ENCODE measurements around the gene RCCD1.

Gene RCCD1

DNA sequence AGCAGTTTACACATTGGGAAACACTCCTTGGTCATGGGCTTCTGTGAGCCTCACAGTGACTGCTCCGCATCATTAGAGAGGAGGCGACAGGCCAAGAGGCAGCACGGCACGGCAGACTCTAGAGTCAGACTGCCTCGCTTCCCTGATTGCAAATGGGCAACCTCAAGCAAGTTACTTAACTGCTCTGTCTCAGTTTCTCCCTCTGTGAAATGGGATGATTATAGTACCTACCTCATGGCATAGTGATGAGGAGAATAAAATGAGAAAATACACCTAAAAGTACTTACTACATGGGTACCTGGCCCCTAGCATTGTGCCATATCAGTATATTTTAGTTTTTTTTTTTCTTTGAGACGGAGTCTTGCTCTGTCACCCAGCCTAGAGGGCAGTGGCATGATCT lies 4.0 kb upstream of the RCCD1 start:
- H3K36me3 ChIP-seq (ENCODE audit: control insufficient read depth, insufficient read depth, low read length): no peaks in the 10 kb centered on the region
- no peaks in the 10 kb centered on the region for H3K27me3 ChIP-seq (ENCODE audit: control insufficient read depth, insufficient read depth, low read length)
- TF ChIP-seq, protein P1, sequence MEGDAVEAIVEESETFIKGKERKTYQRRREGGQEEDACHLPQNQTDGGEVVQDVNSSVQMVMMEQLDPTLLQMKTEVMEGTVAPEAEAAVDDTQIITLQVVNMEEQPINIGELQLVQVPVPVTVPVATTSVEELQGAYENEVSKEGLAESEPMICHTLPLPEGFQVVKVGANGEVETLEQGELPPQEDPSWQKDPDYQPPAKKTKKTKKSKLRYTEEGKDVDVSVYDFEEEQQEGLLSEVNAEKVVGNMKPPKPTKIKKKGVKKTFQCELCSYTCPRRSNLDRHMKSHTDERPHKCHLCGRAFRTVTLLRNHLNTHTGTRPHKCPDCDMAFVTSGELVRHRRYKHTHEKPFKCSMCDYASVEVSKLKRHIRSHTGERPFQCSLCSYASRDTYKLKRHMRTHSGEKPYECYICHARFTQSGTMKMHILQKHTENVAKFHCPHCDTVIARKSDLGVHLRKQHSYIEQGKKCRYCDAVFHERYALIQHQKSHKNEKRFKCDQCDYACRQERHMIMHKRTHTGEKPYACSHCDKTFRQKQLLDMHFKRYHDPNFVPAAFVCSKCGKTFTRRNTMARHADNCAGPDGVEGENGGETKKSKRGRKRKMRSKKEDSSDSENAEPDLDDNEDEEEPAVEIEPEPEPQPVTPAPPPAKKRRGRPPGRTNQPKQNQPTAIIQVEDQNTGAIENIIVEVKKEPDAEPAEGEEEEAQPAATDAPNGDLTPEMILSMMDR (IDR thresholded peaks at IDR 0.05): no peak

DNA sequence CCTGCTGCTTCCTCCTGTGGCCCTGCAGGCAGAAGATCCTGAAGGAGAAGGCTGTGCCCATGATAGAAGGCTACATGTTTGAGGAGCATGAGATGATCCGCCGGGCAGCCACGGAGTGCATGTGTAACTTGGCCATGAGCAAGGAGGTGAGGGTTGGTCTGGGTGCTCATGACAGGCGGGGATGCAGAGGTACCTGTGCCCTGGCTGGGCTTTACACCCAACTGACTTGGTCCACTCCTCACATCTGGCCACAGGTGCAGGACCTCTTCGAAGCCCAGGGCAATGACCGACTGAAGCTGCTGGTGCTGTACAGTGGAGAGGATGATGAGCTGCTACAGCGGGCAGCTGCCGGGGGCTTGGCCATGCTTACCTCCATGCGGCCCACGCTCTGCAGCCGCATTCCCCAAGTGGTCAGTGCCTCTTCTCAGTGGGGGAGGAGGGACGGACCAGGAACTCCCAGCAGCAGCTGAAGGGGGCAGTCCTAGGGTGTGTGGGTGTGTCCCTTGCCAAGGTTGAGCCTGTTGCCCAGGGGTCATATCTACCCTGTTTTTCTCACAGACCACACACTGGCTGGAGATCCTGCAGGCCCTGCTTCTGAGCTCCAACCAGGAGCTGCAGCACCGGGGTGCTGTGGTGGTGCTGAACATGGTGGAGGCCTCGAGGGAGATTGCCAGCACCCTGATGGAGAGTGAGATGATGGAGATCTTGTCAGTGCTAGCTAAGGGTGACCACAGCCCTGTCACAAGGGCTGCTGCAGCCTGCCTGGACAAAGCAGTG lies 1.6 kb upstream of the RCCD1 start:
- Histone ChIP-seq H3K4me1 (peaks cover 2% of the 10 kb centered on the region), H3K4me3 (ENCODE audit: low read depth, low read length) (no peak overlapping the region), H2AFZ (no peak overlapping the region), H3K9me3 (ENCODE audit: control insufficient read depth, low read length) (no peaks in the 10 kb centered on the region), H3K27me3 (ENCODE audit: control insufficient read depth, insufficient read depth, low read length) (no peaks in the 10 kb centered on the region), H3K27ac (no peak overlapping the region), H3K9ac (no peak overlapping the region), H3K4me2 (ENCODE audit: low read length) (no peak overlapping the region), H3K36me3 (ENCODE audit: control insufficient read depth, insufficient read depth, low read length) (no peaks in the 10 kb centered on the region), H3K79me2 (no peaks in the 10 kb centered on the region)
- TF ChIP-seq, protein P1 (IDR thresholded peaks at IDR 0.05): no peak

More for the DNA sequence above, 4.0 kb upstream of the RCCD1 start:
- no peak overlapping the region for H3K4me3 ChIP-seq (ENCODE audit: low read depth, low read length)
- no peak overlapping the region for H3K27ac ChIP-seq
- no peak overlapping the region for H3K9ac ChIP-seq
- H3K4me1 ChIP-seq: no peaks in the 10 kb centered on the region
- H3K9me3 ChIP-seq (ENCODE audit: control insufficient read depth, low read length): no peaks in the 10 kb centered on the region
- H3K79me2 ChIP-seq: no peaks in the 10 kb centered on the region
- no peak overlapping the region for H2AFZ ChIP-seq
- no peak overlapping the region for H3K4me2 ChIP-seq (ENCODE audit: low read length)

DNA sequence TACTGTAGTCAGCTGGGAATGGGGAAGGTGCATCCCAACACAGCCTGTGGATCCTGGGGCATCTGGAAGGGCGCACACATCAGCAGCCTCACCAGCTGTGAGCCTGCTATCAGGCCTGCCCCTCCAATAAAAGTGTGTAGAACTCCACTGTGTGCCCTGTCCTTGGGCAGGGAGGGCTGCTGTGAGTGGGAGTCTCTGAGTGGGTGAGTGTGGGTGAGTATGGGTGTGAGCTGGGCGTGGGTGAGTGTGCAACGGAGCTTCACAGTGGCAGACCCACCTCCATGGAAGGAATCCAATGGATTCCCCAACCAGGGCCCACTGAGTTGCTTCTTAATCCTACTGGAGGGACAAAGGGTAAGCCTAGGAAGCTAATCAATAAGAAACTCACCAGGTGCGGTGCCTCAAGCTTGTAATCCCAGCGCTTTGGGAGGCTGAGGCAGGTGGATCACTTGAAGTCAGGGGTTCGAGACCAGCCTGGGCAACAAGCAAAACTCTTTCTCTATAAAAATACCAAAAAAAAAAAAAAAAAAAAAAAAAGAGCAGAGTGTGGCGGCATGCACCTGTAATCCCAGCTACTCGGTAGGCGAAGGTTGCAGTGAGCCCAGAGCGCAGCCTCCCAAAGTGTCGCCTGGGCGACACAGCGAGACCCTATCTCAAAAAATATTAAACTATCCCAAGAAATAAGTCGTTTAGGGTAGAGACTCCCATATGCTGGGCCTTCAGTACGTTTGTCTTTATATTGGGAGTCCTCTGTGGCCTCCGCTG lies 555 bp upstream of the RCCD1 start:
- Histone ChIP-seq H3K79me2 (no peaks in the 10 kb centered on the region), H3K4me1 (peaks cover 2% of the 10 kb centered on the region), H2AFZ (peak overlapping the region; percentile 98), H3K27ac (peak overlapping the region; percentile 74), H3K27me3 (ENCODE audit: control insufficient read depth, insufficient read depth, low read length) (no peaks in the 10 kb centered on the region), H3K9me3 (ENCODE audit: control insufficient read depth, low read length) (no peaks in the 10 kb centered on the region), H3K4me2 (ENCODE audit: low read length) (peak overlapping the region; percentile 95), H3K9ac (no peak overlapping the region), H3K4me3 (ENCODE audit: low read depth, low read length) (peak overlapping the region; percentile 92), H3K36me3 (ENCODE audit: control insufficient read depth, insufficient read depth, low read length) (no peaks in the 10 kb centered on the region)
- TF ChIP-seq, protein P1 (IDR thresholded peaks at IDR 0.05): no peak

DNA sequence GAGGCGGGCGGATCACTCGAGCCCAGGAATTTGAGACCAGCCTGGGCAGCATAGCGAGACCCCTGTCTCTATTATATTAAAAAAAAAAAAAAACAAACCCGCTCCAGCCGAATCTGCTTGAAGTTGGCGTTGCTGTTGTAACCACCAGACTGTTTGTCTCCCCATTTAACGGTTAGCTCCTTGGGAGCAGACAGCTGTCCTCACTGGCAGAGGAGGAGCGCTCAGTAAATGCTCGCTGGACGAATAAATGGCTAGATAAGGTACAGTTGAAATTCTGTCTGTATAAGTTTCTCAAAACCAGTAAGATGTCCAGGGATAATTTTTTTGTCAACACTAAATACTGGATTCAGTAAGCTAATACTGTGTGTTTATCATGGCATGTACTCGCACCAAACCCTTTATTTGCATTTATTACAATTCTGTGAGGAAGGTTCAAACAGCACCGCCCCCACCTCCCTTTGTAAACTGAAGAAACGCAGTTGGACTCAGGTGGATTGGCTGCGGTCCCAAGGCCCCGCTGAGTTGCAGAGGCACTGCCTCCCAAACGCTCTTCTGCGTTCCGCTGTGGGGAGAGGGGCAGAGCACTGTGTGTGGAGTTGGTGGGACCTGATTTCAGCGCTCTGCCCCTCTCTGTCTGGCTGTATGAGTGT lies 1.1 kb downstream of the RCCD1 start:
- Histone ChIP-seq H3K36me3 (ENCODE audit: control insufficient read depth, insufficient read depth, low read length) (no peaks in the 10 kb centered on the region), H3K27ac (no peak overlapping the region), H3K4me2 (ENCODE audit: low read length) (peak overlapping the region; percentile 95), H2AFZ (no peak overlapping the region), H3K4me1 (peaks cover 2% of the 10 kb centered on the region), H3K9ac (no peak overlapping the region), H3K4me3 (ENCODE audit: low read depth, low read length) (no peak overlapping the region), H3K9me3 (ENCODE audit: control insufficient read depth, low read length) (no peaks in the 10 kb centered on the region), H3K79me2 (no peaks in the 10 kb centered on the region), H3K27me3 (ENCODE audit: control insufficient read depth, insufficient read depth, low read length) (no peaks in the 10 kb centered on the region)
- TF ChIP-seq, protein P1 (IDR thresholded peaks at IDR 0.05): no peak

Data from parathyroid adenoma (tissue), 2 donors.